Sigmoid colon (tissue), 4 donors: ENCODE results near the gene LRRC57.

Experiments
- CTCF ChIP-seq, 4 experiments: fragments of 450-650 bp in 3 of 4; fragments of 200-600 bp in 1 of 4; IDR thresholded peaks; one replicate each; pipeline ENCODE4 v1.5.1; 2016 to 2019; ENCODE audit warnings: antibody characterized with exemption in 4 of 4, mild to moderate bottlenecking in 3 of 4, moderate library complexity in 2 of 4
- EP300 ChIP-seq, 4 donors: sonication (generic); formaldehyde crosslinking; IDR thresholded peaks; one replicate each; pipeline ENCODE4 v1.6.1; 2017; ENCODE audit warnings: antibody characterized with exemption in 4 of 4
- POLR2A ChIP-seq, 2 donors: fragments of 450-650 bp; IDR thresholded peaks; one replicate each; pipeline ENCODE4 v1.6.1; 2016; ENCODE audit warnings: antibody characterized with exemption in 2 of 2, mild to moderate bottlenecking in 2 of 2, moderate library complexity in 2 of 2
- POLR2AphosphoS5 ChIP-seq, 4 donors: sonication (generic); formaldehyde crosslinking; IDR thresholded peaks; one replicate each; pipeline ENCODE4 v1.6.1; 2017; ENCODE audit warnings: antibody characterized with exemption in 4 of 4

GRCh38 chr15:42491539-42492225 lies 56.9 kb downstream of the LRRC57 start:
- no peak for TF ChIP-seq POLR2A (IDR thresholded peaks at IDR 0.05)
- TF ChIP-seq POLR2AphosphoS5 (IDR thresholded peaks at IDR 0.05), result no peak
- no peak for TF ChIP-seq CTCF (IDR thresholded peaks at IDR 0.05)
- TF ChIP-seq EP300 (IDR thresholded peaks at IDR 0.05), result peak in 1 of 4 donors; percentile 6
